DMS153 treated with DMSO at 0.1 percent for 48 hours (cell line): Measurements from ENCODE around the gene TNFRSF18.

Experiments used
- DNase-seq: peaks from one replicate; lab custom pipeline; 2025; ENCODE audit not compliant: unreplicated experiment; lab: John Stamatoyannopoulos, UW

TNFRSF18 gene

DNA sequence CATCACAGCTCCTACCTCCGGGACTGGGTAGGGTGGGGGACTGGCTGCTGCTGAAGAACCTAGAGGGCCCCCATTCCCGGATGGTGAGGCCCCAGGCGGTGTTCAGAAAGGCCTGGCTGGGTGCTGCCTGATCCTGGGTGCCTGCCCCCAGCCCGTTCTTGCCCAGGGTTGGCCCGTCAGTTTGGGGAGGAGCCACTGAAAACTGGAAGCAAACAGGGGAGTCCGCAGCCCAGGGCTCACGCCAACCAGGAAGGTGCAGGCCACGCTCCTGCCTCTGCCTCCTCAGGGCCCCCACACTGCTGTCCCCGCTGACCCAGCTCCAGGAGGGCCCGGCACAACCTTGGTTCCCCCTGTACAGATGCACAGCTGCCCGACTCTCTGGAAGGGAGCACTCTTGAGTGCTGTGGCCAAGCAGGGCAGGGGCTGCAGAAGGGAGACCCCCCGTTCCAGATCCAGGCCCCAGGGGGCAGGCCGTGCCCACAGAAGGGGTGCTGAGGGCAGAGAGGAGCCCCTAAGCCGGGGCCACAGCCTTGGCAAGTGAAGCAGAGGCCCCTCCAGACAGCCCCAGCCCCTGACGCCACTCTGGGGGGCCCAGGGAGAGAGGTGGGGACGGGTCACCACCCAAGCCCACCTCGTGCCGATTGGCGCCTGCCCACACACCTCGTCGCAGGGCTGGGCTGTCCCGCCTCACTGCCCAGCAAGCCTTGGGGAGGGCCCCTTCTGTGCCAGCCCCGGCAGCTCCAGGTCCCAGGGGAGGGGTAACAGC is 34.6 kb upstream of the TNFRSF18 start:
- no peak for DNase-seq

DNA sequence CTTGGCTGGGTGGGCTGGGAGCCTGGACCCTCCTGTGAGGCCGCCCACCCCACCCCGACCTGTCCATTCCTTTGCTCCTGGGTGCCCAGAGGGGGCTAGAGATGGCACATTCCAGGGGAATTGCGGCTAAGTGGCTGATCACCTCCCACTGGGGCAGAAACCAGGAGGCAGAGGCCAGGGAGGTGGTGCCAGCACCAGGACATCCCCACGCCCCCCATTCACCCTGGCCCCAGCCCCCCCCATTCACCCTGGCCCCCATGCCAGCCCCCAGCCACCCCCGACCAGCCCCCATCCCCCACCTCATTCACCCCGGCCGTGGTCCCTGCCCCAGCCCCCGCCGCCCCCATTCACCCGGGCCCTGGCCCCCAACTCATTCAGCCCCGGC is 33.9 kb upstream of the TNFRSF18 start:
- DNase-seq = no peak

DNA sequence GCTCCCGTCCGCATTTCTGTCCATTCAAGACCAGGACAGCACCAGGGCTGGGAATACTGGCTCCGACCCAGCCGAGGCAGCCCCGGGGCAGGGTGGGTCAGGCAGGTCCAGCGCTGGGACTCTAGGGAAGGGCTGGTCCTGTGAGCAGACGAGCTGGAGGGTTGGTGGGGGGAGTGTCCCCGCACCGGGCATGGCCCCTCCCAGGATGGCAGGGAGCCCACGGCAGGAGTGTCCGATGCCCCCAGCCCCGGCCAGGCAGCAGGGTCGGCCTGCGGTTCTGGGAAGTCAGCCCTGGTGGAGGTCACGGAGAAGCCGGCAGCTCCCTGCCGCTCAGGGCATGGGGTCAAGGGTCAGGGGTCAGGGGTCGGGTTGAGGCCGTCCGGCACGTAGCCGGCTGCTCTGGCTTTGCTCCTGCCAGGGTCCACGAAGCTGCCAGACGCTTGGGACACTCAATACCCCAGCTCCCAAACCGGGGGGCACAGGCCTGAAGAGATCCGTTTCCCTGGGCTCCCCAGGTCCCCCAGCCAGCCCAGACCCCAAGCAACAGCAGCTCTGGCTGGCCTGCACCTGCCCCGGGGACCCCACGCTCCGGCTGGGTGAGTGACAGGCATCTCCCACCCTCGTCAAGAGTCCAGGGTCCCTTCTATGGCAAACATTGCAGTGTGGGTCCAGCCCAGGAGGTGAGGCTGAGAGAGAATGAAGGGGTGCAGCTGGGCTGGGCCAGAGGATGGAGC is 33.4 kb upstream of the TNFRSF18 start:
- no peak for DNase-seq

DNA sequence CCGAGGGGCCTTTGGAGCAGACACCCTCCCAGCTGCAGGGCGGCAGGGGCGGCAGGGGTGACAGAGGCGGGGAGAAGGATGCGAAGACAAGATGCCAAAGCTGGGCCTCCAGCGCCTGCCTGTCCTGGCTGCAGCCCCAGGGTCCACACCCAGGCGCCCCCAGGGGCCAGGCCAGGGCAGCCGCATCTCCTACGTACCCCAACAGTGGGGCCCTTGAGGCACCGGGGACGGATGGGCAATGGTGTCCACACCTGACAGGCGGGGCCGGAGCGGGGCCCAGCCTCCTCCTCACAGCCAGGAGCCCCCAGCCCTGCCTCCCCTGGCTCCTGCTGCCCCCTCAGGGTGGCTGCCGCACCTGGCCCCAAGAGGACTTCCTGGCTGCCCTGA is 32.8 kb upstream of the TNFRSF18 start:
- no peak for DNase-seq

DNA sequence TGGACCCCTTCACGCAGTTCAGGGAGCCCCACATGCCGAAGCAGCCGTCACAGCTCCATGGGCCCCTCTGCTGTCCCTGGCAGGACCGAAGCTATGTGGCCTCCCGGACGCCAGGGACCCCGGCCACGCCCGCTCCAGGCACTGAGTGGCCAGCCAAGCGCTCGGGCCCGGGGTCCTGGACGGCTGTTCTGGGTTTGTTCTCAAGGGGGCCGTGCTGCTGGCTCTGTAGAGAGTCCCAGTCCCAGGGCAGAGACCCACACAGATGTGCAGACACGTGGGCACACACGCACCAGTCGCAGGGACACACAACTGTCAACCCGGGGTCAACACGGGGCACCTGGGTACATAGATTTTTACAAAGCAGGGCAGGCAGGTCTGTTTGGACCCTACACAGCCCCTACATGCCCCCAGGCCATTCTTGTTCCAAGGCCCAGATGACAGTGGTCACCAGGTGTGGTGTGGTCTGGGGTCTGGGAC is 32.3 kb upstream of the TNFRSF18 start:
- no peak for DNase-seq

DNA sequence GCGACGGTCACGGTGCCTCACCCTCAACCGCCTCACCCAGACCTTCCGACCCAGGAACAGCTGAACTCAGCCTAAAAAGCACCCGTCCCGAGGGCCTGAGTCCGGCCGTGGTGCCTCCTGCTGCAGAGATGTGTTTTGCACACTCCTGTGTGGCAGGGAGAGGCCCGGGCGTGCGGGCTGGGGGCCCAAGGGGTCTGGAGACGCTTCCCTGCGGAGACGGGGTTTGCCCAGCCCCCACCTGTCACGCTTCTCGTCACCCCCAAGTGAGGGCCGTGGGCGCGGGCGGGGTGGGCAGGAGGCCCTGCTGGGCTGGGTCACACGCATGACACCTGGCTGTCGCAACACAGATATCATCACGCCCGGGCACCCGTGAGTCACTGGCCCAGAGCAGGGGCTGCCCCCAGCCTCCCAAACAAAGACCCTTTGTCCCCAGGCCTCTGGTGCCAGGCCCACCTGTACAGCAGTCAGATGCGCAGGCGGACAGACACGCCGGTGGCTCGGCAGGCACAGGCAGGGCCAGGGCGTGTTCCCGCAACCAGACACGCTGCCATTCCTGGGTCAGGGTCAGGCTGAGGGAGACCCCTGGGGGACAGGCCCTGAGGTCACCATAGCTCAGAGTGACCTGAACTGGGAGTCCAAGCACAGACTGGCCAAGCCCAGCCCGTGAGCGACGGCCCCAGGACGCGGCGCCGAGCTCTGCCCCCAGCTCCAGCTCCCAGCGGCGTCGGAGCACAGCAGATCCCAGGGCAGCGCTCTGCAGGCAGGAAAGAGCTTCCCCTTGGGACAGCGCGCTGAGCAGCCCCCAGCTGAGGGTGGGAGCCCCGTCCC is 31.7 kb upstream of the TNFRSF18 start:
- DNase-seq = no peak

DNA sequence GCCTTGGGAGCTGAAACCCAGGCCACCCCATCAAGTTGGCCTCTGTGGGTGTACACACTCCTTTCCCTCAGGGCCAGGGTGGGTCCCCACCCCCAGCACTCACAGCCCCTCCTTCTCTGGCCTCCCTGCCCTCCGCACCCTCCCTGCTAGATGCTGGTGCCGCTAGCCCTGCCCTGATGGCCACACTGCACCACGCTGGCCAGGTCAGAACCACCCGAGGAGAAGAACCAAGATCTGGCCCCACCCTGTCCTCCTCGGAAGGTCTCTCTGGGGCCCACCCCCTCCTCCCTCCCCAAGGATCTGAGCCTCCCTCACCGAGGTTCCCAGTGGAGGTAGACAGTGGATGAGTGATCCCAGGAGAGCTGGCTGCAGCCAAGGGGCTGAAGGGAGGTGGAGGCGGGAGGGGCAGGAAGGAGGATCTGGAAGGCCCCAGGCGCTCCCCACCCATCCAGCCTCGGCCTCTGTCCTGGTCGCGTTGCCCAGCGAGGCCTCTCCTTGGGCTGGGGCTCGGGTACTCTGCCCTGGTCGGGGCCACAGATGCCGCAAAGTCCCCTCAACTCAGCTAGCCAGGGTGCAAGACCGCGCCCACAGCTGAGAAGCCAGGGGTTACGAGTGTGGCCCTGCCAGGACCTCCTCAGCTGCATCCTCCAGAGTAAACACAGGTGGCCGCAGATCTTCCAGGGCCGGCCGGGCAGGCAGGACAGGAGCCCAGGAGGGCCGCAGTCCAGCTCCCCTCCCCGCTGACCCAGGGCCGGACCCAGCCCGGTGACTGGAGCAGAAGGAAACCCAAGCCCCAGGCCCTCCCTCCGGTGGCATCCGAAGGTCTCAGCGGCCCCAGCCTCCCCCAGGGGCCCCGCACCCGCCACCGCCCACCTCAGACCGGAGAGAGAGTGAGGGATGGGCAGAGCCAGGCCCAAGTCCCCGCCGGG is 30.8 kb upstream of the TNFRSF18 start:
- DNase-seq = no peak

DNA sequence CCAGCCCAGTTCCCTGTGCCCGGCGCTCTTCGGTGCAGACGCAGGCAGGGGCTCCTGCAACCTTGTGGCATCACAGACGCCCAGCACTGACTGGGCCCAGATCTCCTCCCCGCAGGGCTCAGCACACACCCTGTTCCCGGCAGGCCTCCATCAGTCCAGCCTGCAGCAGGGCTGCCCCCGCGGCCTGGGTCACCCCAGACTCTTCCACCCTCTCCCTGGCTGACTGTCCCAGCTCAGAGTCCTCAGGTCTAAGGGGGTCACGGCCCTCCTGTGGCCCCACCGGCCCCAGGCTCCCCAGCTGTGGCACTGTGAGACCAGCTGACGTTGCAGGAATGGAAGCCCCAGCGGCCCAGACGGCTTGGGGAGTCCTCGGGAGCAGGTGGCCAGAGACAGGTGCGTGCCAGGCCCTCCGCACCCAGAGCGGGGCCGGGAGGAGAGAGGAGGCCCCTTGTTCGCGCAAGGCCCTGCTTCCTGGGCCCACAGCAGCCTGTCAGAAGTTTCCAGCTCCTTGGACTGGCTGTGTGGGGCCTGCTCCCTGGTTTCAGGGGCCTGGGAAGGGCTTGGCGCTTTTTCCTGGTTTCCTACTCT is 29.9 kb upstream of the TNFRSF18 start:
- DNase-seq = no peak

DNA sequence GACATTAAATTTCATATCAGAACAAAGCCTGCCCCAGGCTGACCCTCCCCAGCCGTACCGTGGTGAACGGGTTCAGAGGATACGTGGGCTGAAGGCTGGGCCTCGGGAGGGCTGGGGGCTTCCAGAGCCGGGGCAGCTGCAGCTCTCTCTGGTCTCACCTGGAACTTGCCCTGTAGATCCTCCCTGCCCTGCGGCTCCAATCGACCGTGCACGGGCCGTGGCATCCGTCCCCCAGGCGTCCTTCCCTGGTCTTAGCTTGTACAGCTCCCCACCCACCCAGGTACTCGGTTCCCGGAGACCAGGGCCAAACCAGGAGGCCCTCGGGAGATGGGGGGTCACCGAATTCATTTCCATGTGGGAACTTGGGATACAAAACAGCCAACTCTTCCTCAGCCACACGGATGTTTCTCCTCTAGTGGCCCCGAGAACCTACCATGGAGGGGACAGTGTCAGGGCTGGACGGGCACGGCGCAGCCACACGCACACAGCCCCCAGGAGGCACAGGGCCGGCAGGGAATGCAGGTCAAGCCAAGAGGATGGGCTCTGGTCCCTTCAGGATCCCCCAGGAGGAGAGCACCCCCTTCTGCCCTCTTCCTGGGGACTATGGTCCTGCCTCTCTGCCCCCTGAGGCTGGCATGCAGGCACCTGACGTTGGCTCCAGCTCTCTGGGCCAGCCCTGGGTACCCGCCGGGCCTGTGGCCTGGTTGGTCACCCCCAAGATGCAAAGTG is 28.8 kb upstream of the TNFRSF18 start:
- no peak for DNase-seq

DNA sequence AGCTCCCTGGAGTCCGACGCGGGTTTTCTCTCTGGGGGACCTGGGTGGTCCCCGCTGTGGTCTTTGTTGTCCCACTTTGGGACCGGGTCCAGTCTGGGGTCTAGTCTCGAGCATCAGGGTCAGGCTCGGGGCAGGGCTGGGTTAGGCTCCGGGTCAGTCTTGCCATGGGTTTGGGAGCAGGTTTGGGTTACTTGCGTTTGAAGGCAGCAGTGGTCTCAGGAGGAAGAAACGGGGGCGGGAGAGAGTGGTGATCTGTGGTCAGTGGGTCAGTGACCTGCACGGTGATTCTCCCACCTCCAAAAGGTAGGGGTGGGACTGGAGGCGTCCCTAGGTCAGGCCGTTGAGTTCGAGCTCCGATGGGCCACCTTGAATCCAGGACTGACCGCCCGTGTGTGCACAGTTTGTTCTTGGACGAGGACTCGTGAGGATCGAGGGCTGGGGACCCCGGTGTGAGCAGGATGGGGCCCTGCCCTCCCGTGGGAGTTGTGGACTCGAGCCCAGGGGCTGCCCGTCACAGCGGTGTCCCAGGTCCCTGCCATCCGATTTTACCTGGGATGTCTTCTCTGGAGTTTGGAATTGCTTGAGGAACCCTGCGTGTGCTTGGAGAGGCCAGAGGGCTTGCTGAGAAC is 27.9 kb upstream of the TNFRSF18 start:
- DNase-seq = no peak

DNA sequence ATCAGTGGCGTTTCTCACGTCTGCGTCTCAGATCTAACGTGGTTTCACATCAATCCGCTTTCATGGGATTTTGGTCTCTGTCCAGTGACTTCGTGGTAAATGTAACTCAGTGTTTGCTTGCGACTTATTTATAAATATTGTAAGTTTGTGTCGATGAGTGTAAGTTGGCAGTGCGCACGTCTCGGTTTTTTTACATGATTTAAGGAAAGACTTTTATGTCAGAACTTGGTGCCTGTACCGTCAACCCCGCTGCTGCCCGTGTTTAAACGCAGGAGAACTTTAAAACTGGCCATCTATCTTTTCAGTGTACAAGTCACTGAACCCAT is 27.1 kb upstream of the TNFRSF18 start:
- DNase-seq = no peak

DNA sequence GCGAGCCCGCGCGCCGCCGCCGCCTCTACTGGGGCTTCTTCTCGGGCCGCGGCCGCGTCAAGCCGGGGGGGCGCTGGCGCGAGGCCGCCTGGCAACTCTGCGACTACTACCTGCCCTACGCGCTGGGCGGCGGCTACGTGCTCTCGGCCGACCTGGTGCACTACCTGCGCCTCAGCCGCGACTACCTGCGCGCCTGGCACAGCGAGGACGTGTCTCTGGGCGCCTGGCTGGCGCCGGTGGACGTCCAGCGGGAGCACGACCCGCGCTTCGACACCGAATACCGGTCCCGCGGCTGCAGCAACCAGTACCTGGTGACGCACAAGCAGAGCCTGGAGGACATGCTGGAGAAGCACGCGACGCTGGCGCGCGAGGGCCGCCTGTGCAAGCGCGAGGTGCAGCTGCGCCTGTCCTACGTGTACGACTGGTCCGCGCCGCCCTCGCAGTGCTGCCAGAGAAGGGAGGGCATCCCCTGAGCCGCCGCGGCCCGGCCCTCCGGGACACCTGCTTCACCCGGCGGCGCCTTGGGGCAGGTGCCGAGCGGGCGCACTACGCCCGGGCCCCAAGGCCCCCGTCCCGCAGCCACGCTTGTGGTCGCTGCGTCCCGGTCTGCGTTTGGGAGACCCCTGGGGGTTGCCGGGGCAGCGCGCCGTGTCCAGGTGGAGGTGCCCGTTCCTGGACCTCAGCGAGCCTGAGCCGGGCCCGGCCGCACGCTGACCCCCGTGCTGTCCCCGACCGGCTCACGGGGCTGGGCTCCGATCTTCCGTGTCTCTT is 26.6 kb upstream of the TNFRSF18 start:
- no peak for DNase-seq

DNA sequence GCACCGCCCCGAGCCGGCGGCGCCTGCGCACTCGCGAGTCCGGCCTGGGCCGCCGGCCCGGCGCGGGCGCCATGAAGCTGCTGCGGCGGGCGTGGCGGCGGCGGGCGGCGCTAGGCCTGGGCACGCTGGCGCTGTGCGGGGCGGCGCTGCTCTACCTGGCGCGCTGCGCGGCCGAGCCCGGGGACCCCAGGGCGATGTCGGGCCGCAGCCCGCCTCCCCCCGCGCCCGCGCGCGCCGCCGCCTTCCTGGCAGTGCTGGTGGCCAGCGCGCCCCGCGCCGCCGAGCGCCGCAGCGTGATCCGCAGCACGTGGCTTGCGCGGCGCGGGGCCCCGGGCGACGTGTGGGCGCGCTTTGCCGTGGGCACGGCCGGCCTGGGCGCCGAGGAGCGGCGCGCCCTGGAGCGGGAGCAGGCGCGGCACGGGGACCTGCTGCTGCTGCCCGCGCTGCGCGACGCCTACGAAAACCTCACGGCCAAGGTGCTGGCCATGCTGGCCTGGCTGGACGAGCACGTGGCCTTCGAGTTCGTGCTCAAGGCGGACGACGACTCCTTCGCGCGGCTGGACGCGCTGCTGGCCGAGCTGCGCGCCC is 25.9 kb upstream of the TNFRSF18 start, which contains the start of gene B3GALT6:
B3GALT6 (plus strand) TSS at position 30 of the 588 bp plus-strand sequence; CDS start at position 72, 42 bp downstream.
- DNase-seq = no peak

DNA sequence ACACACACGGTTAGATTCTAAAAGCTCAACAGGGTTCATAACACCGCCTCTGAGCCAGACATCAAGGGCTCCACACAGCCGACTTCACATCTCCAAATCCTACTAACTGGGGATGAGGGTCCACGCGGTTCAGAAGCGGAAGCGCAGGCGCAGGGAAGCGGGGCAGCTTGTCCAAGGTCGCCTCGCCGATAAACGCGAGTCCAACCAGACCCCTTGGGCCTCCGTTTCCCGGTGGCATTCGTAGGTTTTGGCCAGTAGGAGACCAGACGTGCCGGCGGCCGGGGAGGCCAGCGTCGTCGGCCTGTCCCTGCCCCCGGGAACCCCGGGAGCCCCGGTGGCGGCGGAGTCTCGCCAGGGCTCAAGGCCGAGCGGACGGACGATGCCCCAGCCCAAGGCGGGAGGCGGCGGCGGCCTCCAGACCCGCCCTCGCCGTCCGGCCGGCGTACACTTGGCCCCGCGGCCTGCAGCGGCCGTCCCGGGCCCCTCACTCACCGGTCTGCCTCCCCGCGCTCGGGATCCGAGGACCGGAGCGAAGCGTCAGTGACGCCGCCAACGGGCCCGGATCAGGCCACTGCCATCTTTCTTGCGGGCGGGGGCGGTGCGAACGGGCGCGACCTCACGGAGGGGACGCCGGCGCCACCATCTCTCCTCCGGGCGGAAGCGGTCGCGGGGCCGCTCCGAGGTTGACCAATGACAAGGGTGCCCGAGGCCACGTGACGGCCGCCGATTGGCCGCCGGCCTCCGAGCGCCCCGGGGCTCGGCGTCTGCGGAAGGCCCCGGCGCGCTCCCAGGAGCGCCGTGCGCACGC is 25.2 kb upstream of the TNFRSF18 start, which contains the start of gene SDF4:
SDF4 (minus strand) TSS at position 602 of the 808 bp plus-strand sequence. CDS start 3,229 bp downstream, outside the sequence.
- peak; percentile 99 for DNase-seq

DNA sequence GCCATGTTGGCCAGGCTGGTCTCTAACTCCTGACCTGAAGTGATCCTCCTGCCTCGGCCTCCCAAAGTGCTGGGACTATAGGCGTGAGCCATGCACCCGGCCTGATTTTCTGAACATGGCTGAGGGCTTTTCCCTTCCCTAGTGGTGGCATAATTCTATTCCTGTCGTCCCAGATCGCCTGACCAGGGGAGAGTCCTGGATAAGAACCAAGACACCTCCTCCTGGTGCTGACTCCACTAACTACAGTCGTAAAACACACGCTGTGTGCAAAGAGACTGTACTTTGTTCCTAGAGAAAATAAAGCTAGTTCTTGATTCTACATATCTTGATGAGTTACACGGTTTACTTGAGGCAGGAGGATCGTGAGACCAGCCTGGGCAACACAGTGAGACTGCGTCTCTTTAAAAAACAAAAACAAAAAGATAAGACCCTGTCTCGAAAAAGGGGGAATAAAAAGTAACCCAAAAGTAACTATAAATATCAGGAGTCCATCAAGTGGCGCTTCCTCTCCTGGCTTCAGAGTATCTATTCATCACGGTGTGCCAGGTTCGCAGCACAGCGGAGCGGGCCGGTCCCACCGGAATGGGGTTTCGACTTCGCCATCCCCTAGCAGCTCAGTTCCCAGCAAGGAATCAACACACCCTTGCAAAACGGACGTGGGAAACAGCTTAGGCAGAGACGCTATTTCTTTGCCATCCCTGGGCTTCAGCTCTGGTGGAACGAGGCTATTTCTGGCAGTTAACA is 24.4 kb upstream of the TNFRSF18 start:
- DNase-seq = no peak

DNA sequence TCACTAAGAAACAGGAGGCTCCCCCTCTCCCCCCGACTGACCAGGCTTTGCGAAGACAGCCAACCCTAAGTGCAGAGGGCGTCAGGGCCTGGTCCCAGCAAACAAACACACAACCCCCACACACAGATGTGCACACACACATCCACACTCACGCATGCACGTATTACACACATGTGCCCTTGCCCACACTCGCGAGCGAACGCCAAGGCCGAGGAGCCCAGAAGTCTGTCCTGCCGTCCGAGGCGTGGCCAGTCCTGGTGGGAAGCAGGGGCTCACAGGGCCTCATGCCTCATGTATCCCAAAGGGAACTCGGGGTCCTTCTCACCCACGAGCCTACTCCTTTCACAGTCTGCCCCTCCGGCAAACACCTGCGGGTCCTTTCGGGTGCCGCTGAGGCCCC is 23.4 kb upstream of the TNFRSF18 start:
- no peak for DNase-seq
